Kidney tubule cell (primary cell): ENCODE data around the gene SPTLC3.

Source experiments
- DNase-seq: peaks from one replicate; pipeline ENCODE4 v3.0.0-alpha.2; 2018; ENCODE audit warnings: low spot score

SPTLC3 gene

GRCh38 chr20:12984863-12985262 is 23.9 kb upstream of the SPTLC3 start:
- DNase-seq = peak; percentile 17

GRCh38 chr20:12987261-12987660 is 21.5 kb upstream of the SPTLC3 start:
- DNase-seq = no peak

GRCh38 chr20:12989586-12990115 is 19.1 kb upstream of the SPTLC3 start:
- no peak for DNase-seq

DNA sequence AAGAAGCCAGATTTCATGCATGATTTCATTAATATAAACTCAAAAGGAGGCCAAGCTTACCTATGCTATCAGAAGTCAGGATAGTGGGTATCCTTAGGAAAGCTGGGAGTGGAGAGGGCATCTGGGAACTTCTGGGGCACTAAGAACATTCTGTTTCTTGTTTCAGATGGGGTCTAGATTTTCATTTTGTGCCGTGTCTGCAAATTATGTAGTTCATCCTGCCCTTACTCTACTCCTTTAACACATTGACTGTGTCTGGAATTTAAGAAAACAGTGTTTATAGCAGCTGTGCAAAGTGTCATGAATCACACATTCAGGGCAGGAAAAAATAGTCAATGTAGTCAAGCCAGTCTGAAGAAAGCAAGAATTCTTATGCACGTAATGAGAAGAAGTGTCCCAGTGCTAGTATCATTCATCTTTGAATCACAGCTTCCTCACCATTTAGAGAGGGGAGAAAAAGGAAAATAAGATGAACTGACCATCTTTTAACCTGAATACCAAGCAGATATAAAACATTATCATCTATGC is 11.6 kb upstream of the SPTLC3 start:
- no peak for DNase-seq

DNA sequence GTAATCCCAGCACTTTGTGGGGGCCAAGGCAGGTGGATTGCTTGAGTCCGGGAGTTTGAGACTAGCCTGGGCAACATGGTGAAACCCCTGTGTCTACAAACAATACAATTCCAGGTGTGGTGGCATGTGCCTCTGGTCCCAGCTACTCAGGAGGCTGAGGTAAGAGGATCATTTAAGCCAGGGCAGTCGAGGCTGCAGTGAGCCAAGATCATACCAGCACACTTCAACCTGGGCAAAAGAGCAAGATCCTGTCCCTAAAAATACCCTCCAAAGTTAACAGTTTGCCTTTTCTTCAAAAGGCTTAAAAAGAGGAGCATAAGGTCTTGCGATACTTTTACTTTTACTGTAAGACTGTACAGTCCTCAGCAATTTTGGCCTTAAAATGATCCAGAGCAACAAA is 10.7 kb upstream of the SPTLC3 start:
- no peak for DNase-seq

- DNase-seq = no peak
Observed at GRCh38 chr20:12999201-12999600, 9.6 kb upstream of the SPTLC3 start.

DNA sequence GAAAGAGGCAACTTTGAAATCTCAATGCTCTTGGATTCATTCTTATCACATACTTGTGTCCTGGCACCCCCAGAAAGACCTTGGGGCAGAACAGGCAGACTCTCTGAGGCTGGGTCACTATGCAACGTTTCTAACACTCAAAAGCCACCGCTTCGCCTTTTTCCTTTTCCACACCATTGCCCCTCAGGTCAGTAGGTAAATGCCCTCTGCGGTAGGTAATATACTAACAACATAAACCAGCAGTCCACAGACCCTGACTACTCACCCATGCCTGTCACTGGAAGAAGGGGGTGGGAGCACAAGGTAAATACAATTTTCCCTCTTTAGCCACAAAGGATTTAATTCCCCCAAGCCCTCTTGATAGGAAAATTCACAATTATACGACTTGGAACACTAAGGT is 6.5 kb upstream of the SPTLC3 start:
- DNase-seq = peak; percentile 55

DNA sequence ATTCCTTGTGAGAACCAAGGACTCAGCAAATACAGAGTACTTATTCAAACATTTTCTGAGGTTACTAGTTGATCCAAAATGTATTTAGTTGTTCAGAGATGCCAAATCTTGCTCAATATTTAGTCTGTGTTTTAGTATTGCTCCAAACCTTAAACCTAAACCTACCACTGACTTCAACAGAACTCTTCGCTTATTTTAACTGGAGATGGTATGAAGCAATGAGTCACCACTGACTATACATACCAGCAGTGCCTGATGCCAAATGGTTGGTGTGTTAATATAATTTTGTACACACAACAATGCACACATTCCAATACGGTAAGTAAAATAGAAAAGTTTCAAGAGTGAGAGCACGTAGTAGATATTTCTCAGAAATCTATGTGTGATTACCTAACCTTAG is 1.9 kb upstream of the SPTLC3 start:
- DNase-seq = no peak

- no peak for DNase-seq
Observed at GRCh38 chr20:13007596-13007995, 1.2 kb upstream of the SPTLC3 start.

GRCh38 chr20:13009682-13010406 is 1.1 kb downstream of the SPTLC3 start:
- DNase-seq = peak; percentile 92

DNA sequence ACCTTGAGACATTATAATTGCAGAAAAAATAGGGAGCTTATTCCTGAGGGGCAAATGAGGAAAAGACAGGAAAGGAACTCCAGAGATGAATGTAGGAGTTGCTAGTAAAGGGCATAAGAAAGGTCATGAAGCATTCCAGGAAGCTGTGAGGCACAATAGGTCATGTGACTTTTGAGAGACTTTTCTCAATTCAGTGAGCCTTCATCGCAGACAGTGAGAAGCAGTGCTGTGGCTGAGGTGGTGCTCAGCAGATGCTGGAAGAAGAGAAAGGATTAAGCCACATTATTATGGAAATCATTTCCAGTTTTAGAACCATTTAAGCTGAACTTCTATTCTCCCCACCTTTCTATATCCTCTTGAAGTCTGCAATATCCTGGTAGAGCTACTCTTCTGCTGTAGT is 4.1 kb downstream of the SPTLC3 start:
- DNase-seq = peak; percentile 34

DNA sequence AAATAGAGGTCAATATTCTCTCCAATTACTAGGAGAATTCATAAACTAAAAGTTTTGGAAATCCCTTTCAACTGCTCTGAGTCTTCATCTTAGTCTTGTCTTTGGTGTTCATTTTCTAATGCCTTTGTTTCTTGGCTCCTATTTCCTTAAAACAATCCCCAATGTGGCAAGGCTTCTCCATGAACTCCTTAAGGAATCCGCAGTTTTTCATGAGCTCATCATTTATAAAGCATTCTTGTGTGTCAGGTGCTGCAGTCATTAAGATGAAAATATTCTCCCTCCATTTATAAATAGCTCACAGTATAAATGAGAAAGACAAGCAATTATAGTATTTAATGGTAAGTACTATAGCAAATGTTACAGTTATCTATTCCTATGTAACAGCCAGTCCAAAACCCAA is 4.6 kb downstream of the SPTLC3 start:
- no peak for DNase-seq

DNA sequence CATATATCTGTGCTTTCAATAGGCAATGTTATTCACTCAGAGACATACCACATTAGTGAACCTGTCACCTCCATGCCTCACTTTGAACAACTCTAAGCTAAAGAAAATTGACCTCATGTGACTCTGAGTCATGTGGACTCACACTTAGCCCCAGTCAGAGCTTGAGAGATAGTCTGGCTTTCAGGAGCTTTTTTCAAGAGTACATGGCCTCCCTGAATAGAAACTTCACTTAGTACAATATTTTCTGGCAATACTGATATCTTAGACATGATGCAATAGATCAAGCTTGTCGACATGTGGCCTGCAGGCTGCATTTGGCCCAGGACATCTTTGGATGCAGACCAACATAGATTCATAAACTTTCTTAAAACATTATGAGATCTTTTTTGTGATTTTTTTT is 8.5 kb downstream of the SPTLC3 start:
- peak; percentile 65 for DNase-seq

DNA sequence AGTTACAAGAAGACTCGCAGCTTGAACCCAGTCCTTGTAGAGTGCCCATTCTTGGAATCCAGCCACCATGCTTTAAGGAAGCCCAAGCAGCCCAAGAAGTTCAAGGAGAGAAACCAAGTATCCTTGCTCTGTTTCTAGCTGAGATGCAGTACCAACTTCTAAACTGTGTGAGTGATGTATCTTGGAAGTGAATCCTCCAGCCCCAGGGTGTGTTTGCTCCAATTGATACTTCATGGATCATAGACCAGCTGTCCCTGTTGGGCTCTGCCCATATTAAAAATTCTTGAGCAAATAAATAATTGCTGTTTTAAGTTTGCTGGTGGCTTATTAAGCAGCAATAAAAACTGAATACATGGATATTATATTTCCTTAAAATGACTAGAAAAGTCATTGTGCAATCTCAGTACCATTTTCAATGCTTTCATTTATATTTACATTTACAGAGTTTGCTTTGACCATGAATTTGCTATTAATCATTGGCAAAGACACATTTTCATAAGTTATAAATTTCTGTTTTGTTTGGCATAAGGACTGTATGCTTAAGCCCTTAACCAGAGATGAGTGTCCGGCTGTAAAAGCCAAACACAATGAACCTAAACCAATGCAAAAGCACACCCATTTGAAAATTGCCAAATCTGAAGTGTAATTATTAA is 9.2 kb downstream of the SPTLC3 start:
- DNase-seq = peak; percentile 84

- DNase-seq = no peak
Observed at GRCh38 chr20:13021205-13021970, 12.6 kb downstream of the SPTLC3 start.

- peak; percentile 85 for DNase-seq
Observed at GRCh38 chr20:13022401-13023155, 13.8 kb downstream of the SPTLC3 start.

GRCh38 chr20:13024596-13024995 is 15.8 kb downstream of the SPTLC3 start:
- DNase-seq = peak; percentile 40

GRCh38 chr20:13025181-13025580 is 16.4 kb downstream of the SPTLC3 start:
- no peak for DNase-seq

DNA sequence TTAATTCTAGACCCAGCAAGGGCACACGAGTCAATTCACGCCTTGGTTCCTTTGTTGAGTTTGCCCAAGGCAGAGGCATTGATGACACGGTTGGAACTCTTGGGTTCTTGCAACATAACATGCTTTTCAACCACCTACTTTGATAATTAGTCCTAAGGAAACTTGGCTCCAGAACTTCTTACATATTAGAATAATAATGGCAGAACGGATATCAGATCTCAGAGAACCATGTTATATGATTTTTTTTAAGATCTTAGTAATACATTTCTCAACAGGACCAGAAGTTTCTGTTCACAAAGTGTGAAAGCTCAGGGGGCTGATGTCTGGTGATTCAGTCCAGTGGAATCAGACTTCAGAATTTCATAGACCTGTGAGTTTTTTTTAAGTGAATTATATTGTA is 19.2 kb downstream of the SPTLC3 start:
- peak; percentile 42 for DNase-seq

DNA sequence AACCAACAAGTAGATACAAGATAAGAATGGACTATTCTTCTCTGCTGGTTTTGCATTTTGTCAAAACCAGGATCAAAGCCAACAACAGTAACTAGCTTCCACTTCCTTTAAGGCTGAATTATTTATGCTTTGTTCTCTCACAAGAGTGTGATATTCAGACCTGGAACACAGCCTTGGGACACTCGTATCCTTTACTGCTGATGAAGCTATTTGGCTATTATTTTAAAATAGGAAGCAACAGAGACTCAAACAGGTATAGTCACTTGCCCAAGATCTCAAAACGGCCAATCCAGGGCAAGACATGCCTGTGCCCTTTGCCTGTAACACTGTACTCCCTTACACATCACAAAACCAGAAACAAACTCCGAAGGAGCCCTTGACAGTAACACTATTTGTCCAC is 19.9 kb downstream of the SPTLC3 start:
- peak; percentile 6 for DNase-seq

DNA sequence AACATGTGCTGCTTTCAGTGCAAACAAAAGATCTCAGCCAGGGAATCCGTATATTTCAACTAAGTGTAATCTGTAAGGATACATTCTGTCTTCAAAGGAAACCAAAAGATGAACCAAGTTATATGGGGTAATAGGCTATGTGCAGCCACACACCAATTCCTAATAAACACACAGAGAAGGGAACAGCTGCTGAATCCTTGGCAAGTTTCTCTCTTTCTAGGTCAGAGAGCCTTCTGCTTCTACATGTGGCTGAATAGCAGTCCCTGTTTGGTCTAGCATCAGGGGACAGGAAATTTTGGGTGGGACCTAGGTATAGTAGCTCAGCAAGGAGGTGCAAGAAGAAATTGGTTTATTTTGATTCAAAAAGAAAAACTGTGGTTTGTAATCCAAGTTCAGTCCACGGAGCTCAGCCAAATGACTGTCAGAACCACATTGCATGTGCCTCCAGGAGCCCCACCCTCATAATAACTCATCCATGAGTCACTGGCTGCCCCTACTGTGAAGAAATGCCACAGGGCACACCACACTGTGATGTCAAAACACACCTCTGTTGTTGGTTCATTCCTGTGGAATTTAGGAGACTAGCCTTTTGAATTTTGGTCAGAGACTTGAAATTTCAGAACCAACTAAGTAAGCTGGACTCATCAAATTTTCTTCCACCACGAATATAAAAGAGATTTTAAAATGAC is 21.1 kb downstream of the SPTLC3 start:
- peak; percentile 93 for DNase-seq
